ENCODE measurements around the gene PSTPIP1. TPM values are rescaled to one million over a fixed set of nuclear protein-coding genes. Genes with fewer than 3 reads are reported as not detected.

The PSTPIP1 gene
- total and polyA plus RNA-seq, 10 of the 15 experiments (the other 5 are each of a cell fraction or from before 2014, with no cell fraction given): 0.50 to 29.3 (median 14.5) TPM

DNA sequence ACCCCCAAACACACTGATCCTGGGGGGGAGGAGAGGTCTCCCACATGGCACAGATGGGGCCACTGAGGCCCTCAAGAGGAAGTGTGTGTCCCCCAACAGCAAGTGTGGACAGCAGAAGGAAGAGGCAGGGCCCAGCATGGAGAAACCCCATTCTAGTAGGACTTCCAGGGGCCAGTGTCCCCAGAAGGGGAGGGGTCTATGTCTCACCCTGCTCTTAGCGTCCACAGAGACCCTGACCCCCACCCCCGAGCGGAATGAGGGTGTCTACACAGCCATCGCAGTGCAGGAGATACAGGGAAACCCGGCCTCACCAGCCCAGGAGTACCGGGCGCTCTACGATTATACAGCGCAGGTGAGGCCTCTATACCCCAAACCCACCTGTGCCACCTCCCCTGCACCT is 40.7 kb downstream of the PSTPIP1 start:
- no peaks in the 10 kb centered on the region; the same call in 2 of the 3 replicates for H3K9me3 ChIP-seq (replicated peaks; ENCODE audit: control insufficient read depth, insufficient read depth, low read length)
- ATAC-seq (no peak), DNase-seq (ENCODE audit: low read depth, low spot score) (no peak), FAIRE-seq (no peak)
- intact Hi-C loops (cut with micrococcal nuclease; ENCODE audit: unreplicated experiment) (no loop called here), in situ Hi-C loops (cut with MboI) (no loop called here)
- 100% methylated on average over 9 of the region's 9 CpGs for WGBS (ENCODE audit: insufficient coverage, insufficient replicate concordance, low lambda C conversion rate, missing lambda C conversion rate)
- no peak for TF ChIP-seq RAD21 (IDR thresholded peaks at IDR 0.05; ENCODE audit: insufficient read depth, low read depth, low read length)
- TF ChIP-seq CHD1 (IDR thresholded peaks at IDR 0.05; ENCODE audit: low read depth, low read length): no peak
- peak; percentile 46; the same call in 1 of the 2 replicates for TF ChIP-seq MTA3 (IDR thresholded peaks at IDR 0.05; ENCODE audit: borderline replicate concordance, low read length)
- 0 out of 2 replicates have a peak, but pooled peaks have one; percentile 40 for TF ChIP-seq PML (IDR thresholded peaks at IDR 0.05; ENCODE audit: low read length)
- H3K4me2 ChIP-seq (ENCODE audit: control insufficient read depth, insufficient read depth): no peak overlapping the region
- H3K27me3 ChIP-seq (replicated peaks in 1 of 2; ENCODE audit: control insufficient read depth in 2 of 2, insufficient read depth in 2 of 2, low read length in 1 of 2): no peaks in the 10 kb centered on the region
- SMC1A ChIA-PET (ENCODE audit: uncharacterized antibody, unreplicated experiment): interaction anchor here (22.2 kb wide), 1 partner anchor 61 kb away, joined by 375 read pairs; no protein-coding TSS in a partner anchor
- CTCF ChIA-PET: interaction anchor here (0.7 to 17.4 kb wide), 21 partner anchors 9 to 508 kb away, joined by 3 to 483 read pairs (median 4); no protein-coding TSS in a partner anchor
- H3K79me2 ChIP-seq (ENCODE audit: control insufficient read depth, insufficient read depth, low read length): no peaks in the 10 kb centered on the region
- no peak overlapping the region for H3K4me3 ChIP-seq
- peaks cover 0 to 4% of the 10 kb centered on the region in 2 experiments; a peak in 3 of 4 replicates for H3K36me3 ChIP-seq (ENCODE audit: control insufficient read depth in 2 of 2, insufficient read depth in 2 of 2, low read length in 1 of 2)
- POLR2A ChIA-PET: no interaction called here
- RAD21 ChIA-PET (ENCODE audit: unreplicated experiment): interaction anchor here (1.3 to 9.5 kb wide), 4 partner anchors 62 to 508 kb away, joined by 3 to 189 read pairs (median 4); no protein-coding TSS in a partner anchor
- H3K4me1 ChIP-seq (ENCODE audit: control insufficient read depth, insufficient read depth, low read length): no peaks in the 10 kb centered on the region
- no peak overlapping the region for H3K27ac ChIP-seq (ENCODE audit: control insufficient read depth, insufficient read depth)
- no peak overlapping the region for H2AFZ ChIP-seq (ENCODE audit: control insufficient read depth, low read depth, low read length)
- BruUV-seq (replicated peaks): no TSS peak
- no peaks in the 10 kb centered on the region for H4K20me1 ChIP-seq (ENCODE audit: control insufficient read depth, insufficient read depth)
- H3K9ac ChIP-seq (ENCODE audit: control insufficient read depth, insufficient read depth, low read length): no peak overlapping the region

DNA sequence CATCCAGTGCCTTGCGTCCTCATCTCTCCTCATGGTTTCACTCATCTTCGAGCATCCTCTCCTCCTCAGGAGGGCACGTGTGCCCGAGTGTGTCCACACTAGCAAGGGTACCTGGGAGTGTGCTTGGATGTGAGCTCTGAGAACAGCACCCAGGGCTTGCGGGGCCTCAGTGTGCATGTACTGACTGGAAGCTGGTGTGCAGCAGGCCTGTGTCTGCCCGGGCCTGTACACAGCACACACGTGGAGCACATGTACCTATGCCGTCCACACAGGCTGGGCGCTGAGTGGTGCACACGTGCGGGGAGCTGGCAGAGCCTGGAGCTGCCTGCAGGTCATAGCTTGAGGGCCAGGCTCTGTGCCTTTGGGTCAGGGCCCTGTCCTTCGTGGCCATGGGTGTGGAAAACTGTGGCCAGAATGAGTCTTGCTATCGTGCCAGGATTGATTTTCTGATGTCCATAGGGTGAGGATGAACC is 41.1 kb downstream of the PSTPIP1 start:
- Histone ChIP-seq H3K36me3 (ENCODE audit: control insufficient read depth in 2 of 2, insufficient read depth in 2 of 2, low read length in 1 of 2) (peaks cover 0 to 4% of the 10 kb centered on the region in 2 experiments; a peak in 3 of 4 replicates), H3K4me3 (no peak overlapping the region), H3K9me3 (replicated peaks; ENCODE audit: control insufficient read depth, insufficient read depth, low read length) (no peaks in the 10 kb centered on the region; the same call in 2 of the 3 replicates), H3K27me3 (replicated peaks in 1 of 2; ENCODE audit: control insufficient read depth in 2 of 2, insufficient read depth in 2 of 2, low read length in 1 of 2) (no peaks in the 10 kb centered on the region), H2AFZ (ENCODE audit: control insufficient read depth, low read depth, low read length) (no peak overlapping the region), H3K9ac (ENCODE audit: control insufficient read depth, insufficient read depth, low read length) (no peak overlapping the region), H3K27ac (ENCODE audit: control insufficient read depth, insufficient read depth) (no peak overlapping the region), H3K79me2 (ENCODE audit: control insufficient read depth, insufficient read depth, low read length) (no peaks in the 10 kb centered on the region), H3K4me1 (ENCODE audit: control insufficient read depth, insufficient read depth, low read length) (no peaks in the 10 kb centered on the region), H3K4me2 (ENCODE audit: control insufficient read depth, insufficient read depth) (no peak overlapping the region), H4K20me1 (ENCODE audit: control insufficient read depth, insufficient read depth) (no peaks in the 10 kb centered on the region)
- 81% methylated on average over 13 of the region's 13 CpGs for WGBS (ENCODE audit: insufficient coverage, insufficient replicate concordance, low lambda C conversion rate, missing lambda C conversion rate)
- no TSS peak for BruUV-seq (replicated peaks)
- TF ChIP-seq PKNOX1 (IDR thresholded peaks at IDR 0.05): no peak
- TF ChIP-seq TCF7 (IDR thresholded peaks at IDR 0.05; ENCODE audit: borderline replicate concordance): no peak
- TF ChIP-seq POLR2A (IDR thresholded peaks at IDR 0.05; ENCODE audit: low read depth, low read length): peak; percentile 65
- no peak for TF ChIP-seq CHD2 (IDR thresholded peaks at IDR 0.05; ENCODE audit: borderline replicate concordance, low read depth, low read length)
- no peak for TF ChIP-seq SIX5 (IDR thresholded peaks at IDR 0.05; ENCODE audit: low read depth, low read length, severe bottlenecking)
- TF ChIP-seq SREBF2 (IDR thresholded peaks at IDR 0.05; ENCODE audit: low read length): no peak
- TF ChIP-seq IRF4 (IDR thresholded peaks at IDR 0.05; ENCODE audit: low read depth, low read length): no peak
- in situ Hi-C loops (cut with MboI) (no loop called here), intact Hi-C loops (cut with micrococcal nuclease; ENCODE audit: unreplicated experiment) (no loop called here)
- POLR2A ChIA-PET: no interaction called here
- FAIRE-seq (no peak), DNase-seq (ENCODE audit: low read depth, low spot score) (no peak), ATAC-seq (no peak)
- RAD21 ChIA-PET (ENCODE audit: unreplicated experiment): interaction anchor here (1.3 to 9.5 kb wide), 2 partner anchors 62 to 66 kb away, joined by 3 to 189 read pairs; no protein-coding TSS in a partner anchor
- CTCF ChIA-PET: interaction anchor here (0.6 to 17.4 kb wide), 6 partner anchors 13 to 461 kb away, joined by 3 to 483 read pairs (median 6); no protein-coding TSS in a partner anchor
- SMC1A ChIA-PET (ENCODE audit: uncharacterized antibody, unreplicated experiment): interaction anchor here (22.2 kb wide), 1 partner anchor 62 kb away, joined by 375 read pairs; no protein-coding TSS in a partner anchor
